NCI-H1092 (cell line): Measurements from ENCODE around the gene RNF180.
"Not testable (repeated sequence)": the region's sequence is repeated elsewhere in the genome, so short reads cannot be mapped to it uniquely, and the experiment has no call there.

Experiments
- DNase-seq: peaks from one replicate; lab custom pipeline; 2025; lab: John Stamatoyannopoulos, UW

RNF180 gene

DNA sequence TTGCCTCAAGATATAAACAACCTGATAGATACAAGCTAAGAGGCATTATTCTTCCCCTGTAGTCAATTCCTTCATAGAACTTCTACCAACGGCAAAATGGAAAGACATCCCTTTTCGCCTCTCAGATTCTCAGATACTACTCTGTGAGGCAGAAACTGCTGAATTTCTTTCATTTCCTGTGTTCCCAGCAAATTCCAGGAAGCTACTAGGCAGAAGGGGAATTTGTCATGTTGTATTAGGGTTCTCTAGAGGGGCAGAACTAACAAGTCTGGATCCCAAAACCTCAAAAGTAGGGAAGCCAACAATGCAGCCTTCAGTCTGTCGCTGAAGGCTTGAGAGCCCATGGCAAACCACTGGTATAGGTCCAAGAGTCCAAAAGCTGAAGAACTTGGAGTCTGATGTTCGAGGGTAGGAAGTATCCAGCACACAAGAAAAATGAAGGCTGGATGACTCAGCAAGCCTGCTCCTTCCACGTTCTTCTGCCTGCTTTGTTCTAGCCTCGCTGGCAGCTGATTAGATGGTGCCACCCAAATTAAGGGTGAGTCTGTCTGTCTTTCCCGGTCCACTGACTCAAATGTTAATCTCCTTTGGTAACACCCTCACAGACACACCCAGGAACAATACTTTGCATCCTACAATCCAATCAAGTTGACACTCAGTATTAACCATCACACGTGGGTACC lies 15.2 kb downstream of the RNF180 start:
- DNase-seq = no peak

- DNase-seq = no peak
These were observed 15.8 kb downstream of the RNF180 start for GRCh38 chr5:64181440-64181839.

DNA sequence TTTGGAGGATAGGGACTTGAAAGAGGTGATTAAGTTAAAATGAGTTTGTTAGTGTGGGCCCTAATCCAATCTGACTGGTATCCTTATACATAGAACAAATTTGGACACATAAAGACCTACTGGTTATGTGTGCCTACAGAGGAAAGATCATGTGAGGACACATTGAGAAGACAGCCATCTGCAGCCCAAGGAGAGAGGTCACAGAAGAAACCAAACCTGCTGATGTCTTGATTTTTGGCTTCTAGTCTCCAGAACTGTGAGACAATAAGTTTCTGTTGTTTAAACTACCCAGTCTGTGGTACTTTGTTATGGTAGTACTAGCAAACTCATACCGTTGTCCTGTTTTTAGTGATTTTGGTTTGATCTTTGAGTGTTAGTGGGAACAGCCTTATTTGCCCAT lies 18.3 kb downstream of the RNF180 start:
- no peak for DNase-seq

DNA sequence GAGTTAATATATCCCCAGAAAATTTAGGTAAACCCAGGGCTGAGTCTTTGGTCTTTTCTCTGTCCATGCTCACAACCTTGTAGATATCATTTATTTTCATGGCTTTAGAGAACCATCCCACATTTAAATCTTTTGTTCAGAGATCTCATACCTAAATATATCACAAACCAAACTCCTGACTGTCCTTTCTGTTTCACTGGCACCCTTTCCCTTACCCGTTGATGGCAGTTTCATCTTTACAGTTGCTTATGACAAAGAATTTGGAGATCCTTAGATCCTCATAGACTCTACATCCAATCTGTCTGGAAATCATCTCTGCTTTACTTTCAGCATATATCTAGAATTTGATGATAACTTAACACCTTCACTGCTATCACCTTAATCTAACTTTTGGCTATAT lies 19.2 kb downstream of the RNF180 start:
- DNase-seq = no peak

DNA sequence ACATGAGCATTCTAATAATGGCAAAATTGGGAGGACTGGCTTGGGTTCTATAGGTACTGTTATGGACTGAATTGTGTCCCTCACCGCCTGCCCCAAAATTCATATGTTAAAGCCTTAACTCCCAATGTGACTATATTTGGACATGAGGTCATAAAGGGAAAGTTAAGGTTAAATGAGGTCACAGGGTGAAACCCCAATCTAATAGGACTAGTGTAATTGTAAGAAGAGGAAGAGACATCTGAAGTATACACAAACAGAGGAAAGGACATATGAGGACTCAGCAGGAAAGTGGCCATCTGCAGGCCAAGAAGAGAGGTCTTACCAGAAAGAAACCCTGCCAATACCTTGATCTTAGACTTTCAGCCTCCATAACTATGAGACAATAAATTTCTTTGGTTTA lies 23.1 kb downstream of the RNF180 start:
- no peak for DNase-seq

GRCh38 chr5:64190562-64191306 lies 25.1 kb downstream of the RNF180 start:
- DNase-seq = no peak

GRCh38 chr5:64195981-64196380 lies 30.3 kb downstream of the RNF180 start:
- DNase-seq = no peak

DNA sequence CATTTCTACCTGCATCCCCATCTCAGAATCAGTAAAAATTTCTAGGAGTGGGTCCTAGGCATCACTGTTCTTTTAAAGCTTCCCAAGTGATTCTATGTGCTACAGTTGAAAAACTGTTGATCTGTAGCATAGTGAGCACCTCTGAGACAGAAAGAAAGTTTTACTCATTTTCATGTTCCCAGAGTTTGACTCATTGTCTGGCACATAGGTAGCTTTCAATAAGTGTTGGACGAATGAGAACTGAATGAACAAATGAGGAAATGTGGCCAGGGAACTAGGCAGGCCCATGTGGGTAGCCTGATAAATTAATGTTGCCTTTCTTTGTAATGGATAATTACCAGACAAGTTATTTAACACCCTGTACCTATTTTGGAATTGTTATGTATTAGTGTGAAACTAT lies 33.8 kb downstream of the RNF180 start:
- no peak for DNase-seq

GRCh38 chr5:64201996-64202395 lies 36.4 kb downstream of the RNF180 start:
- no peak for DNase-seq

DNA sequence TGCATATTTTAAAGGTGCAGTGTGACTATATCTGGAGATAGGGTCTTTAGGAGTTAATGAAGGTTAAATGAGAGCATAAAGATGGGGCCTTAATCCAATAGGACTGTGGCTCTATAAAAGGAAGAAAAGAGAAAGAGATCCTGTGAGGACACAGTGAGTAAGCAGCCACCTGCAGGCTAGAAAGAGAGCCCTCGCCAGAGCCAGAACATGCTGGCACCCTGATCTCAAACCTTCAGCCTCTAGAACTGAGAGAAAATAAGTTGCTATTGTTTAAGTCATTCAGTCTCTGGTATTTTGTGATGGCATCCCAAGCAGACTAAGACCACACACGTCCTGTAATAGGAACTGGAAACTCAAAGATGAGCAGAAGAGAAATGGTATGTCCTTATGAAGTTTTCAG lies 41.0 kb downstream of the RNF180 start:
- DNase-seq = no peak

DNA sequence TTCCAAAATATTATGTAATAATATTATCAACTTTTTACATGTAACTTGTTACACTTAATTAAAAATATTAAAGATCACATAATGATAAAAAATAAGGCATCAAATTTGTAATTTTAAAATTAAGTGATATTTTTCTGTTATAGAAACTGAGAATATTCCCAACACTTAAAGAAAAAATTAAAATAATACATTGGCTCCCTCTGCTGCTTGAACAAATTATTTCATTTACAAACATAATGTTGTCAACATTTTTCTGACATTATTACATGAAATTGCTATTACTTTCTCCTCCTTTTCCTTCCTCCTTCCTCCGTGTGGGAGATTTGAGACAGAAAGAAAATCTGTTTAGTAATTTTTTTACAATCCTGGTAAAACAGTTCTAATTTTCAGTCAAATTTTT lies 42.3 kb downstream of the RNF180 start:
- DNase-seq = no peak

GRCh38 chr5:64209353-64209752 lies 43.7 kb downstream of the RNF180 start:
- no peak for DNase-seq

DNA sequence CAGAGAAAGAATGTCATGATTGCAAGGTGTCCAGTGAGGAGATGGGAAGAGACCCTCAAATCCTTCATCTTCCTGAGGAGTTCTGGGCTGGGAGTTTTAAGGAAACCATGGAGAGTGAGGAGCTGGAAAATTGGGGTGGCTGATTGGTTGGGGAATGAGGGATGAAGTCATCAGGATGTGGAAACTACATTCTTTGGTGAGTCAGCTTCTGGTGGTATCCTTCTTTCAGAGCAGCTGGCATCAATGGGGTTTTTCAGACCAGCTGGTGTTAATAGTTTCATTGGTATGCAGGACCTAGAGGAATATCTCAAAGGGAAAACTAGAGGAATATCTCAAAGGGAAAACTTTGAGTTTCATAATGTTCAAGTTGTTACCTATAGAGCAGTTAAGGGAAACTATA lies 45.2 kb downstream of the RNF180 start:
- no peak for DNase-seq

GRCh38 chr5:64213011-64213410 lies 47.4 kb downstream of the RNF180 start:
- no peak for DNase-seq

DNA sequence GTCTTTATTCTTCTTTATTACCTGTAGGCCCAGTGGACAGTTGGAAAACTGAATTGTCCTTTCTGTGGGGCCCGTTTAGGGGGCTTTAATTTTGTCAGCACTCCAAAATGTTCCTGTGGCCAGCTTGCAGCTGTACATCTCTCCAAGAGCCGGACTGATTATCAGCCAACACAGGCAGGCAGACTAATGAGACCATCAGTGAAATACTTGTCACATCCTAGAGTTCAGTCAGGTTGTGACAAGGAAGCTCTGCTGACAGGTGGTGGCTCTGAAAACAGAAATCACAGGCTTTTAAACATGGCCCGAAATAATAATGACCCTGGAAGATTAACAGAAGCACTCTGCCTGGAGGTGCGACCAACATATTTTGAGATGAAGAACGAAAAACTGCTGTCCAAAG lies 47.9 kb downstream of the RNF180 start:
- no peak for DNase-seq

DNA sequence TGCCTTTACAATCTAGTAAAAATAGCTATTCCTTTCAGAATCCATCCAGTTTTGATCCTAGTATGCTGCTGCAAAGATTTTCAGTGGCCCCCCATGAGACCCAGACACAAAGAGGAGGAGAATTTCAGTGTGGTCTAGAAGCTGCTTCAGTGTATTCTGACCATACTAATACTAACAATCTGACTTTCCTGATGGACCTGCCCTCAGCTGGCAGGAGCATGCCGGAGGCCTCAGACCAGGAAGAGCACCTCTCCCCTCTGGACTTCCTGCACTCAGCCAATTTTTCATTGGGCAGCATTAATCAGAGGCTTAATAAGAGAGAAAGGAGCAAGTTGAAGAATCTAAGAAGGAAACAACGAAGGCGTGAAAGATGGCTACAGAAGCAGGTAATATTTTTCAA lies 48.5 kb downstream of the RNF180 start:
- DNase-seq = no peak

DNA sequence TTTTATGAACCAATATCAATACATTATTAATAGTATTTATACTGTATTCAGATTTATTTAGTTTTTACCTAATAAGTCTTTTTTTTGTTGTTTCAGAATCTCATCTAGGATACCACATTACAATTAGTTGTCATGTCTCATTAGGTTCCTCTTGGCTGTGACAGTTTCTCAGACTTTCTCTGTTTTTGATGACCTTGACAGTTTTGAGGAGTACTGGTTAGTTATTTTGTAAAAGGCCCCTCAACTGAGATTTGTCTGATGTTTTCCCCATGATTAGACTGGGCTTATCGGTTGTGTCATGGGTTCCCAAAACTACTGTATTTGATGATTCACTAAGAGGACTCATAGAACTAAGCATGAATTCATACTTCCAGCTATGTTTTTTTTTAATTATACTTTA lies 56.3 kb downstream of the RNF180 start:
- no peak for DNase-seq

DNA sequence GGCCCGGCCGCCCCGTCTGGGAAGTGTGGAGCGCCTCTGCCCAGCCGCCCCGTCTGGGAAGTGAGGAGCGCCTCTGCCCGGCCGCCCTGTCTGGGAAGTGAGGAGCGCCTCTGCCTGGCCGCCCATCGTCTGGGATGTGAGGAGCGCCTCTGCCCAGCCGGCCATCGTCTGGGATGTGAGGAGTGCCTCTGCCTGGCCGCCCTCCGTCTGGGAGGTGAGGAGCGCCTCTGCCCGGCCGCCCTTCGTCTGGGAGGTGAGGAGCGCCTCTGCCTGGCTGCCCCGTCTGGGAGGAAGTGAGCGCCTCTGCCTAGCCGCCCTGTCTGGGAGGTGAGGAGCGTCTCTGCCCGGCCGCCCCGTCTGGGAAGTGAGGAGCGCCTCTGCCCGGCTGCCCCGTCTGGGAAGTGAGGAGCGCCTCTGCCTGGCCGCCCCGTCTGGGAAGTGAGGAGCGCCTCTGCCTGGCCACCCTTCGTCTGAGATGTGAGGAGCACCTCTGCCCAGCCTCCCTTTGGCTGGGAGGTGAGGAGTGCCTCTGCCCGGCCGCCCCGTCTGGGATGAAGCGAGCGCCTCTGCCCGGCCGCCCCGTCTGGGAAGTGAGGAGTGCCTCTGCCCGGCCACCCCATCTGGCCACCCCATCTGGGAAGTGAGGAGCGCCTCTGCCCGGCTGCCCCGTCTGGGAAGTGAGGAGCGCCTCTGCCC lies 59.8 kb downstream of the RNF180 start:
- DNase-seq = not testable (repeated sequence)

- DNase-seq = not testable (repeated sequence)
These were observed 61.5 kb downstream of the RNF180 start for GRCh38 chr5:64227131-64227537.

GRCh38 chr5:64229163-64229774 lies 63.6 kb downstream of the RNF180 start:
- no peak for DNase-seq

DNA sequence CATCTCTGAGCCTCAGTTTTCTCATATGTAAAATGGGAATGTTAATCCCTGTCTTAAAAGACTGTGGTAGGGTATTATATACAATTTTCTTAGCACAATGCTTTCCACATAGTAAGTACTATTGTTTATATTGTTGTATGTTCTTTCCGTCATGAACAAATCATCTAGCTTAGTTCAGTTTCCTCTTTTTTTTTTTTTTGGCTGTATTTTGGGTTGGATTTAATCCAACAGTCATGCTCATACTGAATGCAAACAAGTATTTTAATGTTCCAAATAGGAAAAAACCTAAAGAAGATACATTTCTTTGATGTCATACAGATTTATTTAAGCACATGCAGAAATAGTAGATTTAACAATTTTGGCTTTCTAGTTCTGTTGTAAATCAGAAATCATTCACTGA lies 95.1 kb downstream of the RNF180 start:
- no peak for DNase-seq

GRCh38 chr5:64269164-64269563 lies 103.5 kb downstream of the RNF180 start:
- no peak for DNase-seq

GRCh38 chr5:64273276-64273675 lies 107.6 kb downstream of the RNF180 start:
- no peak for DNase-seq
